ACHN (cell line): ENCODE measurements around the gene PLCG1.

Experiments used
- DNase-seq: peaks from one replicate; pipeline ENCODE4 v3.0.0-alpha.2; 2015
- in situ Hi-C: cut with HindIII; loops from 2 replicates; pipeline ENCODE4 v1.10.0; 2017; ENCODE audit warnings: low sequenced_read_pairs, low pct_ligation_motif_present, low pct_unique_long_range_greater_than_20kb

Gene PLCG1

DNA sequence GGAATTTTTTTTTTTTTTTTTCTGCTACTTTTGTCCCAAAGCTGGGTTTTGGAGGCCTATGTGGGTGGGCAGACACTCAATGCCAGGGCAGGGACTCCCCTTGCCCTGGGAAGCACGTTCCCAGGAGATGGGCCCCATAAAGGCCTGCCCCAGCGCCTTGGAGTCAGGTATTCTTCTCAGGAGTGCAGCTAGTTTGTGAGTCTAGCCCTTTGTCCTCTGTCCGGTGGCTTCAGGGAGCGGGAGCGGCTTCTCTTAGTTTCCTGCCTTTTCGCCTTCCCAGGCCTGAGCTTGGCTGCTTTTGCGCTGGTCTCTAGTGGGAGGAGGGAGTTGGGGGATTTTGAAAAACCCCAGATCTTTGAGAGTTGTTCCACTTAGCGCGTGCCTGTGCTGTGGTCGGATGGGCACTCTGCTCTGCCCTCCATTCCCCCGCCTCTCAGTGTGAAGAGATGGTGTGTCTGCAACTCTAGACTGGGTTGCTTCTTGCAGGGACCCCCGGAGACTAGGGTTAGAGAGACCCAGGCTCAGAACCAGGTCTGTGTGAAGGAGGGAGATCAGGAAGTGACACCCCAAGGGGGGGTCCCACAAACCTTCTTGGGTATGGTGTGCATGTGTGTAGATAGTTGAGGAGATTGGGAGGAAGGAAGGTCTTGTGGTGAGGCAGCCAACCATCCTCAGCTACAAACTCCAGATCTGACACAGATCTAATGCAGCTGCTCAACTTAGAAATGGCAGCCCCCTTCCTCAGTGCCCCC, 1.3 kb downstream of the PLCG1 start:
- DNase-seq: no peak
- in situ Hi-C loops: no loop called here

DNA sequence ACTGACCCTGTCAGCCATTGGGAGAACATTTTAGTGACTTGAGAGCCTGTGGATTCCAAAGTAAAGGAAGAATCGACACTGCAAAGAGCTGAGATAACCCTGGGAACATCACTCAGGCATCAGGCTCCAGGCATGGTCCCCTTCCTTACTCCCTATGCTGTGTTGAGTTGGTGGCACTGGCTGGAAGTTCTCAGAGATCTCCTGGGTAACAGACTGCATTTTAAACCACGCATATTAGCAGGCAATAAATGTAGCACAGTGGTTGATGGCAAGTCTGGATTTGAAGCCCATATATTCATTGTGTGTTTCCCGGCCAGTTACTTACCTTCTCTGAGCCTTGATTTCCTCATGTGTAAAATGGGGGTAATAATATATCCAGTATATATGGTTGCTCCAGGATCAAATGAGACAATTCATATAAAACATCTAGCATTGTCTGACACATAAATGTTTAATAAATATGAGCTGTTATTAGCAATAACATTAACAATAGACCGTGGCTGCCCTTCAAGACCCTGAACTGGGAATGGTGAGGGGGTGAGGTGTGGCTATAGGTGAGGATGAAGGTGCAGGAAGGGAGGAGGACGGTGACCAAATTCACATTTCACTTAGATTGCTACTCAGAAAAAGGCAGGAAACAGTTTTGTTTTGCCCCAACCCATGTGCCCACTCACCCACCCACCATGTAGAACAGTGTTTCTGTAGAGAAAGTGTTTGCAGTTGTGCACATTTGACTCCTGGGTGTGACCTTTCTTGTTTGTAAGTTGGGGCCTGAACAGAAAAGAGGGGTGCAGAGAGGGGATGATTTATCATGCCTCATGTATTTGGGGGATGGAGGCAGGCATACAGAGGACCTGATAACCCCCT, 2.1 kb downstream of the PLCG1 start:
- in situ Hi-C loops: no loop called here
- no peak for DNase-seq

DNA sequence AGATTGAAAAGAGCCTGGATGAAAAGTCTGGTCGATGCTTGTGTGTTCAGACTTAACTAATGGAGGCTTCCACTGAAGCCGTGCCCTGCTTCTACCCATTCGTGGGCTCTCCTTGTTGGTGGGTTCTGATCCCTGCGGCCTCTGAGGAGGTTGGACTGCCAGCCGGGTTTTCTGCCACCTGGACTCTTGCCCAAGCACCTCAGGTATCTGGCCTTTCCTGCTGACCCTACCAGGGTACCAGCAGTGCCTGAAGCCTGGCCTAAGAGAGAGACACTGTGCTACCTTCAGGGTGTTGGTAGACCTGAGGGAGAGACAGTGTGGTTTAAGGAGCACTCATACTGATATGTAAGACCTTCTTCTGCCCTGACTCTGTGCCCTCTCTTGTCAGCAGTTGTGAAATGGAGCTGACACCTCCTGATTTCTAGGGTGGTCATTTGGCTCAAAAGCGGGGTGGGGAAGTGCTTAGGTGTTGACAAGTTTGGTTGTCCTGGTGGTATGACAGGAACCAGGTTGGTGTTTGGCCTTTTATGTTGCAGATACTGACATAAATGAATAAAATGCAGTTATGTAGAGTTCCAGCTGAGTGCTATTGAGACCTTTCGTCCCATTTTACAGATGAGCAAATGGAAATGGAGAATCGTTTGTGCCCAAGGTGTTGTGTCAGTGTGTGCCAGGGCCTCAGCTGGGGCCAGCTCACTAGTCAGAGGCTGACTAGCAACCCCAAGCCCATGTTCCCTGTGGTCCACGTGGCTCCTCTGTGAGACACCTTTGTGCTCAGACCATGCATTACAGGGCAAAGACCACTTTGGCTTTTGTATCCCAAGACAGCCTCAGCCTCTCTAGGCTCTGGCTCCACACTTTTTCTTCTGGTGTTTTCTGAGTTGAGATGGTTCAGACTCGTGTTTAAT, 3.1 kb downstream of the PLCG1 start:
- in situ Hi-C loops: no loop called here
- no peak for DNase-seq

DNA sequence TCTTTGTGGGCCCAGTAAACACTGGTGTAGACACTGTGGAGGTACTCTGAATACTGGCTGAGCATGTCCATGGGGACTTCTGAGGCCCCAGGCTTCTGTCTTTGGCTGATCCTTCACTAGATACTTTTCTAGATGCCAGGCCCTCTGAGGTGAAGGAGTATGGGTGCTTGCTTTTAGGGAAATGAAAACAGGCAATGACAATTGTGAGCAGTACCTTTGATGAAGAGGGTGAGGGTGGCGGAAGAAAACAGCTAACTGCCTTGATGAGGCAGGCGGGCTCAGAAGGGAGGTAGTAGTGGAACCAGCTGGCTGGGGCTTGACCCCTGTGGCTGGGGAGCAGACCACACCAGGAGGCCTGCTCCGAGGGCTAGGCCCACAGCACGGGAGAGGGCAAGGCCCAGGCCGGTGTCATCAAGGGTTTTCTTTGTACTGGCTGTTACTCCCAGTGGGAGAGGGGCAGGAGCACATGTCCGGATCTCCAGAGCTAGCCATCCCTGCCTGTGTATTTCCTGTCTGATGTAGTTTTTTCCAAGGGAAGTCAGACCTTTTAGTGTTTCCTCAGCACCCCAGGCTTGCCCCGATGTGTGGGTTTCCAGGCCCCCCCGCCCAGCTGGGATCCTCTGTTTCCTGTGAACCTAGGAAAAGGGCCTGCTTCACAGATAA, 3.9 kb downstream of the PLCG1 start:
- in situ Hi-C loops: no loop called here

DNA sequence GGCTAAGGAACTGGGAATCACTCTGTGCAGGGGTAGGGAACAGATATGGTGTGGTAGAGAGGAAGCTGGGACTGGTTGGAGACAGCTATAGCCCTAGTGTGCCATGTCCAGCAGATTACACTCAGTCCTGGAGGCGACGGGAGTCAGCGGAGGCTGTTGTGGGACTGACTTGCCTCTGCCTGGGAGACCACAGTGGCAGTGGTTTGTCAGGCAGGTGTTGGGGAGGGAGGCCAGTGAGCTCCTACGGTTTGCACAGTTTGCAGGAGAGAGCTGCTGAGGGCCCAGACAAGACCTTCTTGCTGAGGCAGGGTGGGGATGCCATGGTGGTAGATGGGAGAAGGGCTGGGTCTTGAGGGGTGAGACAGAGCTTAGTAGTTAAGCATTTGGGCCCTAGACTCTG, 4.9 kb downstream of the PLCG1 start:
- DNase-seq: no peak
- in situ Hi-C loops: no loop called here

More for the DNA sequence above, 3.9 kb downstream of the PLCG1 start:
- no peak for DNase-seq

DNA sequence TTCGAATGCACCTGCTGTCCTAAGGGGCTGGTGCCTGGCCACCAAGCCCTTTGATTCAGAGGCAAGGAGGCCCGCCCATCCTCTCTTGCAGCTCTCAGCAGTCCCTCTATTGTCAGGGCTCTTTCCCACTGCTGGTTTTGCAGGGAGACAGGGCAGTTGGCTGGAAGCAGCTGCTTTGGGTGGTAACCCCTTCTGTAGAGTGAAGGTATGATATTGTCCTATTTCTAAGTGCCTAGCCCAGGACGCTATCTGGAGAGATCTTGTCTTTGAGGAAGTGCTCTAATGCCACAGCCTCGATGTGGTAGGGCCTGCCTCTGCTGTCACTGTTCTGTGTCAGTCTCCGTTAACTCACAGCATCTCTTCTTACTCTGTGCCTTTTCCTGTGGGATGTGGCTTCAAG, 5.6 kb downstream of the PLCG1 start:
- DNase-seq: no peak
- in situ Hi-C loops: no loop called here

DNA sequence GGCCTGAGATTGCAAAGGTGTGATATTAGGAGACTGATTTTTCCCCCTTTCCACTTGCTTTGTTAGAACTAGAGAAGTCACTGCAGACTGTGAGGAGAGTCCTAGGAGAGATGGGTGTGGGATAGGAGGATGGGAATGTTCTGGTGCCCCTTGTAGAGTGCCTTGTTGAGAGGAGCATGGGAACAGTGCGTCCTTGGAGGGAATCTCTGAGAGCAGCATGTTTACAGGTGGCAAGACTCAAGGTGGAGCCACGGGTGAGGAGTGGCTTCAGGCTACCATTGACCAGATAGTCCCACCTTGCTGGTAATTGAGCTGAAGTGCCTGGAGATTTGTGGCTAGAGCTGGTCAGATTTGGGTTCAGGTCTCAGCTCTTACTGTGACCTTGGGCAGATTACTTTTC, 6.0 kb downstream of the PLCG1 start:
- no peak for DNase-seq
- in situ Hi-C loops: no loop called here

DNA sequence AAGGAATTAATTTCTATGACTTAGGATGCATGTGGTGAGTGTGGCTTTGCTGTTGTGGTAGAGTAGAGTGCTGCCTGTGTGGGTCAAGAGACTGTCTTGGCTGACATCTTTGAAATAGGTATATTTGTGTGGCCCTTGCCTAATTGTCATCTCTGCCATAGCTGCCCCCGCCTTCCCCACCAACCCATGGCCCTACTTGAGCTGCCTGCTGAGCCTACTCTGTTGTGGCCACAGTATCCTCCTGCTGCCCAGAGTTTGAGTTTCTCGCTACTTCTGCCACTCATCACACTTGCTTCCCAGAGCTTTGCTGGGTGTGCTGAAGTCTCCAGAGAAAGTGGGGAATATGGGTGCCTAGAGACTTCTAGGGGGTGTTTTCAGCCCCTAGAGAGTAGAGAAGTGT, 8.0 kb downstream of the PLCG1 start:
- in situ Hi-C loops: no loop called here
- no peak for DNase-seq

DNA sequence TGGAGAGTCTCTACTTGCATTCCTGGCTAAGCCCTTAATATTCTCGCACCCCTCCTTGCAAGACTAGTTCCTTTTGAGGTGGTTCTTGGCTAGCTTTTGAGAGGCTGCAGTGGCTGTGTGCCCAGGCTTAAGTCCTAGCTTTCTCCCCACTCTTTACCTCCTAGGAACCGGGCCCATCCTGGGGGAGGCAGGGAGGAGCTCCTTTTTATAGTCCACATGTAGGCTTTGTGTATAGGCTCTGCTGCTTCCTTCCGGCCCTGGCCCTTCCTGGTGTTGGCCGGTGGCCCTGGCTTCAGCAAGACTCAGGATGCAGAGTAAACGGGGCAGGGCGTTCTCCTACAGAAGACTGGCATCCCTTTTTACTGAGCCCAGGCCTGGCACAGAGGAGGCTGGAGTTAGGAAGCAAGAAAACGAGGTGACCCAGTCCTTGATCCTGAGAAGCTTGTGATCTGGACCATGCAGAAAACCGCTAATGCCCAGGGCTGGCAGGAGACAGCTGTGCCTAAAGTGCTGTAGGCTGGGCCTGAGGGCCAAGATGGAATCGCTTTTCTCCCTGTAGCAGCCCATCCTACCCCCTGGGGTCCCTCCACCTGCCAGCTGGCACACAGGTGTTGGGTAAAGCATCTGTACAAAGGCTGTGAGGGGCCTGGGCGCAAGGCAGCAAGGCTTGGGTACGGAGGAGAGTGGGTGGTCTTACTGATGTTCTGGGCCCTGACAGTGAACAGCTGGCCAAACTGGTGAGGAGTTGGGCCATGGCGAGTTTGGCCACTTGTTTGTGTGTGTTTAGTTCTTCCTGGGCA, 8.7 kb downstream of the PLCG1 start:
- DNase-seq: no peak
- in situ Hi-C loops: no loop called here

DNA sequence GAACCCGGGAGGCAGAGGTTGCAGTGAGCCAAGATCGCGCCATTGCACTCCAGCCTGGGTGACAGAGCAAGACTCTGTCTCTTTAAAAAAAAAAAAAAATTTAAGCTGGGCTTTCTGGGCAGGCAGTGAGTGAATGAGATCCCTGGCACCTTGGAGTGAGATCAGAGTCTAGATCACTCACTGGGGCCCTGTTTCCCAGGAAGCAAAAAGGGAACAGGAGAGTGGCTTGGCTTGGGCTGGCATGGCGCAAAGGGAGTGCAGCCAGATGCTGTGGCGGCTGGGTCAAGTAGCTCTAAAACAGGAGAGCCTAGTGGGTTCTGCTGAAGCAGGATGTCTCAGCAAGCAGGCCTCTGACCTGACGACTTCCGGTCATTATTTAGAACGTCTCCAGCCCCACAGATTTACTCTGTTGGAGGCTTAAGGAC, 10.4 kb downstream of the PLCG1 start:
- in situ Hi-C loops: no loop called here
- DNase-seq: no peak

DNA sequence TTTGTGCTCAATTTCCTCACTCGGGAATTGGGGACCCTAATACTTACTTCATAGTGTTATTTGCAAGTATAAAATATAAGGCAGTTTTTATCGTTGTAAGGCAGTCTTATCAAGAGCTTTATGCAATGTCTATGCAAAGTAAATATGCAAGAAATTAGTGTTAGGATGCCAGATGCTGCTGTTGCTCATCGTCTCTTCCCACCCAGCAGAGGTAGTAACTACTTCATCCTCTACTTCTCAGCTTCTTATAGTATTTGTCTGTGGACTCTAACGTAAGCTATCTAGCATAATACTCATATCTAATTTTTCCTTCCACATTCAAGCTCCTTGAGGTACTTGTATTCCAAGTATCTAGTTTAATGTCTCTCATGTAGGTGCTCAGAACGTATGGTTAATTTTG, 11.6 kb downstream of the PLCG1 start:
- in situ Hi-C loops: no loop called here
- DNase-seq: no peak

DNA sequence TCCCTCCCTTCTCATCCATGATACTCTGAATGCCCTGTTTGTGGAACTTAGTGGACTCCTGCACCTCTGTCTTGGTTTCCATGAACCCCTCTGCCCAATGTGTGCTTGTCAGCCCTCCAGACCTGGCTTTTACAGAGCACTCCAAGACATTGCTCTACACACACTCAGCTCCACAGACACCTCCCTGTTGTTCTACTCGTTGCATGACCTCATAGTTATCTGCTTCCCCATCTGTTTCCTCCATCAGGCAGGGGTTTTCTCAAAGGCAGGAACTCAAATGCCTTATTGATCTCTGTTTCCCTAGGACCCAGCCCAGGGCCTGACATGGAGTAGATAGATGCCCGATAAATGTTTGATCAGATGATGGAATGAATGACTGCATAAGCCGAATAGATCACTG, 13.3 kb downstream of the PLCG1 start:
- in situ Hi-C loops: no loop called here
- no peak for DNase-seq

DNA sequence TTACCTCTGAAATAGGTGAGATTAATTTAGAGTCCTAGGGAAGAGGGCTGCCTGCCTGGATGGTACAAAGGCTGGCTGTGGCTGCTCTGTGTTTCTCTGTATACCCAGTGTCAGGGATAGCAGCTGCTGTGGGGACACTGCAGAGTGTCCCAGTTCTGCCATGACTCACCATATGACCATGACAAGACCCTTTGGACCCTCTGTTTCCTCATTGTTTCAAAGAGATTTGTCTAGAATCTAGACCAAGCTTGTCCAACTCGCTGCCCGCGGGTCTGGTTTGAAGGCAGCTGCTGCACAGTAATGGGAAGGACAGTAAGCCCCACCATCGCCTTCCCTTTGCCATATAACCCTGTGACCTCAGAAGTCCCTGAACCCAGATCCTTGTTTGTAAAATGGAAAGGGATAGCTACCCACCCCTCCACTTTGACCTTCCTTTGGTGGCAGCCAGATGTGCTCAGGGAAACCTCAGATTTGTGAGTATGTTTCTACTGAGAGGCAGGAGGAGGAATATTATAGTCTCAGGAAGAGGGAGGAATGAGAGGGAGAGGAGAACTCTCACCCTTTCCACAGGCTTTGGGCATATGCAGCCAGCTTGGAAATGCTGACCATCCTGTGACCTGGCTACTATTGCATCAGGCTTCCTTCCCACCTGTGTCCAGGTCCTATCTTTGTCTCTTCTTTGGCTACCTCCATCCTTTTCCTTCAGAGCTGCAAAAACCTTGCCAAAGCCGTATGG, 14.0 kb downstream of the PLCG1 start:
- DNase-seq: no peak
- in situ Hi-C loops: no loop called here

DNA sequence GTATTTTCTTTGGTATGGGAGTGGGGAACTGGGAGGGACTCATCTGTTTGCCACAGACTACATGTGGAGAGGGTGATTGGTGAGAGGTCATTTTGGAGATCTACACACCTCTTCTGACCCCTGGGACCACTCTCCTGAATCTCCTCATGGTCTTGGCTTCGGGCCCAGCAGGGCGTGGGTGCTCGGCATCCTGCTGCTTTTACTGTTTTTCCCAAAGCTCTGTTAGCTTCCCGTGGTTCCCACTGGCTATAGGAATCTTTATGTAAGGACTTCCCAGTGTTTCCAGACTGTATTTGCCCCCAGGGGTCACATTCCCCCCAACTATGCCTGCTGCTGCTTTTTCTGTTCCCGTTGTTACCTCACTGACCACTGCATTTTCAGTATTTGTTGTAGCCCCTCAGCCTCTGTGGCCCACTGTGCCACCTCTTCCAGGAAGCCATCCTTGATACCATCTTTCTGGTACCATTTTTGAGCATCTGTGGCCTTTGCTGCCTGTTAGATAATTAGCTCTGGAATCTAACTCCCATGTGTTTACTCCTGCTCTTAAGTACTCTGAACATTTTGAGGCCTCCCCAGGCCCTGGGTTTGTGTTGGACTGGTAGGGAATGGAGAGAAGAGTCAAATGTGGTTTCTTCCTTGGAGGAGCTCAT, 14.9 kb downstream of the PLCG1 start:
- DNase-seq: no peak
- in situ Hi-C loops: no loop called here

DNA sequence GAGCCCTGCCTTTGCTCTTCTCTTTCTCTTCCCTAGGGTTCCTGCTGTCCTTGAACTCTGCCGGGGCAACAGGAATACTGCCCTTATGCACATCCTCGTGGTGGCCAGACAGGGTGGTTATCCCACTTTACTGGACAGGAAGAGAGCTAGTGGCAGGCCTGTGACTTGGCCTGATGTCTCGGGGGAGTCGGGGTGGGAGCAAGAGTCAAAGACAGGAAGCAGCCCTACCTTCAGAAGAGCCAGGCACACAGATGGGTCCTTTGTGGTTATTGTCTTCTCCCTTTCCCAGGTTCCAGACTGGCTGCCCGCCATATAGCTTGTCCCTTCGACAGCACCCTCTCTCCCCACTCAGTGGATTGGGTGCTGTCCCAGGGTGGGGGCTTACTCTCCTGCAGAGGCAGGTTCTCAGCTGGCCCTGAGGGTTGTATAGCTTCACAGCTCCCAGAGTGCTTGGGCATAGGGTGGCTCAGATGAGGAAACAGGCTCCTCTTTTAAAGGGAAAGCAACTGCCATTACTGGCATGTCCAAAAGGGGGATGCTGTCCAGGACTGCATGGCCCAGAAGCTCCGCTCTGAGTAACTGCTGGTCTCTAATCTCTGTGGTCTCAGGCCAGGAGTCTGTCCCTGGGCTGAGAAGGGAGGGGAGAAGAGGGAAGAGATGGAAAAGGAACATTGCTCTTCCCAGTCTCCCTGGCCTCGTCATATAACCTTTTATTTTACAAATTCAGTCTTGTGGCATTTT, 17.3 kb downstream of the PLCG1 start:
- no peak for DNase-seq
- in situ Hi-C loops: no loop called here

DNA sequence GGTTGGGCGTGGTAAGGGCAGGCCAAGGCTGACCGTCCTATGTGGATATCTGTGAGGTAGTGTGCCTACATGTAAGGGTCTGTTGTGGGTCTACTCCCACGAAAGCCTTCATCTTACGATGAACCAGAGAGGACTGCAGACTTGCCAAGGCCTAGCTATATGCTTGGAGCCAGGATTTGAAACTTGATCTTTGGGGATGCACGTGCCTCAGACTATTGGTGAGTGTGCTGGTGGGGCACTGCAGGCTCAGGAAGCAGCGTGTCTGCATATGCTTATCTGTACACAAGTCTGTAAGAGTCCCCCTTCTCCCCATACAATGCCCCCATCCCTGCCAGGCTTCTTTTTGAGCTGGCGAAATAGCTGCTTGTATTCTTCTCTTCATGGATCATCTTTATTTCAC, 17.9 kb downstream of the PLCG1 start:
- no peak for DNase-seq
- in situ Hi-C loops: no loop called here
